Muscle layer of colon (tissue), 2 donors: ENCODE data around the gene HEPHL1.

Experiments used
- H3K27ac ChIP-seq: one replicate; pipeline ENCODE4 v1.7.0; 2013; ENCODE audit warnings: low read depth, mild to moderate bottlenecking, low read length, moderate library complexity
- H3K27me3 ChIP-seq, 2 donors: one replicate each; pipeline ENCODE4 v1.7.0; 2013; ENCODE audit warnings: low read length in 2 of 2, mild to moderate bottlenecking in 2 of 2; ENCODE audit not compliant: insufficient read depth in 2 of 2, control insufficient read depth in 1 of 2
- H3K36me3 ChIP-seq: one replicate; pipeline ENCODE4 v1.7.0; 2013; ENCODE audit warnings: mild to moderate bottlenecking, low read length; ENCODE audit not compliant: insufficient read depth
- H3K4me1 ChIP-seq: one replicate; pipeline ENCODE4 v1.7.0; 2013; ENCODE audit warnings: mild to moderate bottlenecking, low read length; ENCODE audit not compliant: insufficient read depth
- H3K4me3 ChIP-seq, 2 donors: one replicate each; pipeline ENCODE4 v1.7.0; 2013; ENCODE audit warnings: low read length in 2 of 2, low read depth in 1 of 2, mild to moderate bottlenecking in 1 of 2, moderate library complexity in 1 of 2
- H3K9ac ChIP-seq: one replicate; pipeline ENCODE4 v1.7.0; 2013; ENCODE audit warnings: low read length
- H3K9me3 ChIP-seq: one replicate; pipeline ENCODE4 v1.7.0; 2013; ENCODE audit warnings: mild to moderate bottlenecking, low read length
- donor health status: abdominal sarcoma.
- donor health status: Adenocarcinoma of cecum.

Gene HEPHL1

DNA sequence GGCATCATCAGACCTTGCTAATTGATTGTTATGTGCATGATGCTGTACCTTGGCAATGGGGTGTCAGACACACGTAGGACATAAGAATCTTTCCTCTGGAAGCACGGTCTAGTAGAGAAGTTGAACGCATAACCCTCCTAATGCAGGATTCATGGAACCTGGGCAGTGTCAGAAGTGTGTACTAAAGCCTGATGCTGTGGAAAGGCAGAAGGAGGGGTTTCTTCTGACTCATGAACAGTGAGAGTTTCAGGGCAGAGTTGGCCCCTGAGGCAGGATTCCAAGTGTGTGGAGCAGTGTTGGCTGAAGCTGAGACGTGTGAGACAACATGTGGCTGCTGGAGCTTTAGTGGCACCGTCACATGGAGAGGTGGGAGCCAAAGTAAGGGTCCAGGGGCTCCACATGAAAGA is 111.0 kb downstream of the HEPHL1 start:
- H3K36me3 ChIP-seq = no peaks in the 10 kb centered on the region
- H3K27ac ChIP-seq = no peak overlapping the region
- peaks cover 56% of the 10 kb centered on the region for H3K4me1 ChIP-seq

DNA sequence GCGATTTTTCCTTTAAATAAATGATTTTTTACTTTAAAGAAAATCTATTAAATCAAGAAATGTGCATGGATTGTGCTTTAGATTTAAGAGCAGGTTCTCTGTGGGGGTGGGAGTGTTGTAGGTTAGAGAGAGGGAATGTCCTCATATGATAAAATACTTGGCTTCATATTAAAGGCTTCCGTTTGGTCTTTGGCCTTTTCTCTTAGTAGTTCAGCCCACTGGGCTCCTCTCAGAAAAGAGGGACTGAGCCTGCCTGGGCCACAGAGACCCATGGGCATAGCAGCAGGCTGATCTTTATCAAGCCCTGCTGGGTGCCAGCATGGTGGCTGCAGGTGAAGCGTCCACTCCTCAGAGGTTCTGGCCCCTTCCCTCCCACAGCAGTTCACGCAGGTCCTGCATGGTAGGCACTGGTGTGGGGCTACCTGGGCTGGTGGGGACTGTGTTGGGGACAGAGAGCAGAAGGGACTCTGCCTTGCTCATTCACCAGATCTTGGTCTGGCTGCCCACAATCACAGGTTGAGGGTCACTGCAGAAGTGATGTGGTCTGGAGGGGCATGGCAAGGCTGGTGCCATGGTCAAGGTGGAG is 111.8 kb downstream of the HEPHL1 start:
- peaks cover 49% of the 10 kb centered on the region for H3K4me1 ChIP-seq
- H3K27ac ChIP-seq = no peak overlapping the region
- H3K36me3 ChIP-seq = no peaks in the 10 kb centered on the region

More for the DNA sequence above, 111.0 kb downstream of the HEPHL1 start:
- H3K9me3 ChIP-seq = no peaks in the 10 kb centered on the region
- H3K4me3 ChIP-seq = no peak overlapping the region
- no peaks in the 10 kb centered on the region for H3K27me3 ChIP-seq
- no peak overlapping the region for H3K9ac ChIP-seq

DNA sequence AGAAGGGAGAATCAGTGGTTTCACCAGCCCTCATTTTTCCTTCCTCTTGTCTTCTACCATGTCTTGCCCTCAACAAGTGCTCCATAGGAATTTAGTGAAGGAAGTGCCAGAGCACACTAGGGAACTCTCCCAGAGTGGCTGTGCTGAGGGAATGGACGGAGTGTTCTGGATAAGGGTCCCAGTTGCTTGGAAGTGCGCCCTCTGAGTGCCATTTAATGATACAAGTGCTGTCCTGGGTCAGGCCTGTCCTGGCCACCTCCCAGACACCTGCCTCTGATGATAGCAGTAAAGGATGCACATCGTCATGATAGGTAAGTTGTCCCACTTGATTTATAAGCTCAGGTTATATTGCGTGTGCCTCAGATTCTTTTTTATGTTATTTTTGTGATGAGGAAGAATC is 112.6 kb downstream of the HEPHL1 start:
- H3K27ac ChIP-seq = no peak overlapping the region
- no peaks in the 10 kb centered on the region for H3K9me3 ChIP-seq
- H3K4me1 ChIP-seq = peaks cover 44% of the 10 kb centered on the region
- no peaks in the 10 kb centered on the region for H3K36me3 ChIP-seq
- no peak overlapping the region for H3K9ac ChIP-seq
- H3K4me3 ChIP-seq = no peak overlapping the region
- no peaks in the 10 kb centered on the region for H3K27me3 ChIP-seq

More for the DNA sequence above, 111.8 kb downstream of the HEPHL1 start:
- Histone ChIP-seq H3K27me3 (no peaks in the 10 kb centered on the region), H3K4me3 (no peak overlapping the region), H3K9me3 (no peaks in the 10 kb centered on the region), H3K9ac (no peak overlapping the region)

DNA sequence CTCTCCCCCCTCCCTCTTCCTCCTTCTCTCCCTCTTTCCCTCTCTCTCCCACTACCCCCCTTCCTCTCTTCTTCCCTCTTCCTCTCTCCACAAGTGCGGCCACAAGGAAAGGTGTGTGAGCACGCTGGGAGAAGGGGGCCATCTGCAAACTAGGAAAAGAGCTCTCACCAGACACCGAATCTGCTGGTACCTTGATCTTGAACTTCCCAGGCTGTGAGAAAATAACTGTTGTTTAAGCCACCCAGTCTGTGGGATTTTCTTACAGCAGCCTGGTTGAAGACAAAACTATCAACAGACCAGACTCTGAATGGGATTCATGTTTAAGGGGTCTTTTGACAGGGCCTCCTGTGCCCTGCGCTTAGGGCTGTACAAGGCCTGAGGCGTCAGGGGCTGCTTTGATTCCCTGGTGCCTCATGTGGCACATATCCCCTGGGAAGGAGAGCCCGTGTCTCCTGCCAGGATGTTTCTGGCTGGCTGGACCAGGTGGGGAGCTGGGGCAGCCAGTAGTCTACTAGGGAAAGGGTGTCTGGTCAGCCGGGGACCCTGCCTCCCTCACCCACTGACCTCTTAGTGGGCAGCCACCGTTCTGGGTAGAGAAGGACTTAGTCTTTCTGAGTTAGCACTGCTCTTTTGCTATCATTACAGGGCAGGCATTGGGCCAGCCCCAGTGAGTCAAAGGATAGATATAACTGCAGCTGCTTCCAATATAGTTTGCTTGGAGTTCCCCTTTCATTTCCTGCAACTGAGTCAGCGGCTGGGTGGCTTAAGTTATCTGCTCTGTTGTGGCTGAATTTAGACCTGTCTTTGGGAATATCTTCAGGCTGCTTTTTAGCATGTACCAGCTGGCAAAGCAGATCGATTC is 113.7 kb downstream of the HEPHL1 start:
- H3K27ac ChIP-seq = peak overlapping the region; percentile 57
- no peaks in the 10 kb centered on the region for H3K27me3 ChIP-seq
- no peaks in the 10 kb centered on the region for H3K9me3 ChIP-seq
- peaks cover 40% of the 10 kb centered on the region for H3K4me1 ChIP-seq
- no peaks in the 10 kb centered on the region for H3K36me3 ChIP-seq
- H3K4me3 ChIP-seq = no peak overlapping the region
- H3K9ac ChIP-seq = no peak overlapping the region

GRCh38 chr11:94139416-94139815 is 118.3 kb downstream of the HEPHL1 start:
- Histone ChIP-seq H3K9ac (no peak overlapping the region), H3K4me3 (no peak overlapping the region), H3K27me3 (no peaks in the 10 kb centered on the region), H3K9me3 (no peaks in the 10 kb centered on the region), H3K4me1 (peaks cover 19% of the 10 kb centered on the region), H3K27ac (no peak overlapping the region), H3K36me3 (no peaks in the 10 kb centered on the region)

DNA sequence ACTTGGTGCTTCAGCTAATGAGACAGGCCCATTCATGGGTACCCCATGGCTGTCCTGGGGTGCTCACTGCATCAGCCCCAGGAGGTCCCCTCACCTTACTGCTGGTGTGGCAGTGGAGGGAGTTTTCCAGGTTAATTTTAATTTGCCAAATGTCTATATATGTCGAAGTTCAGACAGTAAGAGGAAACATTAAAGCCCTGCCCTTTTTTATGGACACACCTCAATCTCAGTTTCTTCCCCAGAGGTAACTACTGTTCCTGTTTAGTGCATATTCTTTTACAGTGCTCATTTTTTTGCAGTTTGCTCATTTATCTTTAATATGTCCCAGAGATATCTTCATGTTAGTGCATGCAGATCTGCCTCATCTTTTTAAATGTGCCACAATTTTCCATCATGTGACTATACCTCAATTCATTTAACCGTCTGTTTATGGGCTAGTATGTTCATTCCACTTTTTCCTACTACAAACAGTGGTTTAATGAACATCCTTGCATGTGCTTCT is 119.1 kb downstream of the HEPHL1 start:
- no peaks in the 10 kb centered on the region for H3K36me3 ChIP-seq
- no peak overlapping the region for H3K4me3 ChIP-seq
- H3K27me3 ChIP-seq = no peaks in the 10 kb centered on the region
- H3K4me1 ChIP-seq = peaks cover 12% of the 10 kb centered on the region
- H3K27ac ChIP-seq = no peak overlapping the region
- no peak overlapping the region for H3K9ac ChIP-seq
- no peaks in the 10 kb centered on the region for H3K9me3 ChIP-seq

GRCh38 chr11:94141511-94142307 is 120.6 kb downstream of the HEPHL1 start:
- no peaks in the 10 kb centered on the region for H3K9me3 ChIP-seq
- no peaks in the 10 kb centered on the region for H3K36me3 ChIP-seq
- H3K27me3 ChIP-seq = no peaks in the 10 kb centered on the region
- H3K4me1 ChIP-seq = peaks cover 12% of the 10 kb centered on the region
- no peak overlapping the region for H3K9ac ChIP-seq
- no peak overlapping the region for H3K27ac ChIP-seq
- no peak overlapping the region for H3K4me3 ChIP-seq

GRCh38 chr11:94142308-94143281 is 121.4 kb downstream of the HEPHL1 start:
- H3K27ac ChIP-seq = no peak overlapping the region
- H3K4me1 ChIP-seq = peaks cover 12% of the 10 kb centered on the region

GRCh38 chr11:94144216-94144615 is 123.1 kb downstream of the HEPHL1 start:
- Histone ChIP-seq H3K27ac (no peak overlapping the region), H3K36me3 (no peaks in the 10 kb centered on the region), H3K4me1 (peaks cover 12% of the 10 kb centered on the region)

More at GRCh38 chr11:94142308-94143281, 121.4 kb downstream of the HEPHL1 start:
- Histone ChIP-seq H3K4me3 (no peak overlapping the region), H3K9ac (no peak overlapping the region), H3K9me3 (no peaks in the 10 kb centered on the region), H3K27me3 (no peaks in the 10 kb centered on the region), H3K36me3 (no peaks in the 10 kb centered on the region)

DNA sequence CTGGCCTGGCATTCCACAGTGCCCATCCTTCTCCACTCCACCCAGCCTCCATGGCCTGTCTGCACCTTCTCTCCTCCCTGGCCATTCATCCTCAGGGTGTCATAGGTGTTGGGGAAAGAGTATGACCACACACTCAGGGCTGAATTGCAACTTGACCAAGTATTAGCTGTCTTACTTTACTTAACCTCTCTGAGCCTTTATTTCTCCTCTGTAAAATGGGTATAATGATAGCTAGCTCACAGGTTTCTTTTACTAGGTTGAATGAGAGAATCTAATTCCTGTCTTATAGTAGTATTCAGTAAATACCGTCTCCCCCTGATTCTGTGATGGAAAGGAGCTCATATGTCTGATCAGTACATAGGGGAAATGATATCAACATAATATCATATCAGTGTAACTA is 123.5 kb downstream of the HEPHL1 start:
- Histone ChIP-seq H3K36me3 (no peaks in the 10 kb centered on the region), H3K27ac (no peak overlapping the region), H3K9ac (no peak overlapping the region), H3K4me1 (peaks cover 16% of the 10 kb centered on the region), H3K4me3 (no peak overlapping the region), H3K9me3 (no peaks in the 10 kb centered on the region), H3K27me3 (no peaks in the 10 kb centered on the region)

More at GRCh38 chr11:94144216-94144615, 123.1 kb downstream of the HEPHL1 start:
- no peak overlapping the region for H3K9ac ChIP-seq
- no peak overlapping the region for H3K4me3 ChIP-seq
- H3K9me3 ChIP-seq = no peaks in the 10 kb centered on the region
- H3K27me3 ChIP-seq = no peaks in the 10 kb centered on the region
